HG03095 (cell line): ENCODE measurements around the gene SYNRG.
"Not testable (repeated sequence)": the region's sequence is repeated elsewhere in the genome, so short reads cannot be mapped to it uniquely, and the experiment has no call there.

ENCODE experiments used
- ATAC-seq: cut with Tn5 transposase; IDR thresholded peaks from one replicate; pipeline ENCODE4 v1.9.1; 2021; ENCODE audit warnings: moderate library complexity; ENCODE audit not compliant: unreplicated experiment

The SYNRG gene

DNA sequence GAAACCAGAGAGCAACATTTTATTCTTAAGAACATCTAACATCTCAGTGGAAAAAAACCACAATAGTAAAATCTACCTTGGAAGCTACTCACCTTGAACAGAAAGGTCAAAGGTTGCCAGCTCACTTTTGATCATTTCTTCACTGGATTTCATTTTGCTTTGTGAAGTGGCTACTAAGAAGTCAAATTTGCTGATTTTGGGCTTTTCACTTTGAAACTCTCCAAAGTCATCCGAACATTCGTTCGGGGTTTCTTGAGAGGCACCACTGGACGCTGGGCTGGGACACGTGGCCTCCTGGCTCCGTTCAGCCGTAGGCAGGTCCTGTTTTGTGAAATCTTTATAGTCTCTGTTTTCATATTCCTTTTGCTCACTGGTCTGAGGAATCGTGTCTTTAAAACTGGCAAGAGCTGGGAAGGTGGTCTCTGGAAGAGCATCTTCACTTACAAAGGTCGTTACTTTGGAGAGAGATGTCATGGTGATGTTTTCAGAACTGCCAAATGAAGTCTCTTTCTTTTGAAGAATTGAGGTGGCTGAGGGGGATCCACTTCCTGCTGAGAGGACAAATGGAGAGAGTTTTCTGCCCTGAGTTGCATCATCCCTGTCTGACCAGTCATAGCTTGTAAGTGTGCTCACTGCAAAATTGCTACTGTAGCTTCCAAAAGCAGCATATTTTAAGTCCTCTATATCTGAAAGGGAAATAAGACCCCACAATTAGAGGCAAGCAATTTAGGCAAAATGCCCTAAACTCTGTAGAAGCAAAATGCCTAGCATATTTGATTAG lies 67.1 kb downstream of the SYNRG start:
- no peak for ATAC-seq

- no peak for ATAC-seq
Measured at GRCh38 chr17:37538981-37539659, 70.1 kb downstream of the SYNRG start.

GRCh38 chr17:37535906-37536305 lies 73.3 kb downstream of the SYNRG start:
- ATAC-seq, result no peak

DNA sequence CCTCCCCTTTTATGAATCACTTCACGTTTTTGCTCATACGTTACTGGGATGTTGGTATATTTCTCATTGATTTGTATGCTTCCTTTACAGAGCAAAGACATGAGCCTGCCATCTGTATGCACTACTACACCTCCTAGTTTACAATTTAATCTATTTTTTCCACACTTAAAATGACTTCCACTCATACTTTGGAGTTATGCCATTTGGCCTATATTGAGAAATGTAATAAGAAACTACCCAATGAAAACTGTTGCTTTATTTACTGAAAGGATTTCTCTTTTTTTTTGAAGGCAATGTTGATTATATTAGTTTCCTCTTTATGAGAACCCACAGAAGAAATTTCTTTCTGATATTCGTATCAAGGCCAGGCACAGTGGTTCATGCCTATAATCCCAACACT lies 76.5 kb downstream of the SYNRG start:
- no peak for ATAC-seq

GRCh38 chr17:37530420-37530819 lies 78.8 kb downstream of the SYNRG start:
- ATAC-seq, result no peak

GRCh38 chr17:37527249-37527851 lies 81.9 kb downstream of the SYNRG start:
- no peak for ATAC-seq

GRCh38 chr17:37523715-37524219 lies 85.5 kb downstream of the SYNRG start:
- ATAC-seq, result no peak

DNA sequence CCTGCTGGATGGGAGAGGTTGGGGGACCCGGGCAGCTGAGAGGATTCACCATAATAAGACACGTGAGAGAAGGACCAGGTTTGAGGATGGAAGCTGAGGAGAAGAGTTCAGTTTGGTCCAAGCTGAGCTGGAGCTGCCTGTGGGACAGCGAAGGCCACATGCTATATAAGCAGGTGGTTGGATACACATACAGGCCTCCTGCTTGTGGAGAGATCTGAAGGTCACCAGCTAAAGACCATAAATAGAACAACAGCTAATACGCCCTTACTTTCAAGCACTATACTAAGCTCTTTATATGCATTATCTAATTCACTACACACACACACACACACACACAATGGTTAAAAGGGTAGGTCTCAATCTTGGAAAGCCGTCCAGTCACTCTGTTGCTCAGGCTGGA lies 87.4 kb downstream of the SYNRG start:
- no peak for ATAC-seq

DNA sequence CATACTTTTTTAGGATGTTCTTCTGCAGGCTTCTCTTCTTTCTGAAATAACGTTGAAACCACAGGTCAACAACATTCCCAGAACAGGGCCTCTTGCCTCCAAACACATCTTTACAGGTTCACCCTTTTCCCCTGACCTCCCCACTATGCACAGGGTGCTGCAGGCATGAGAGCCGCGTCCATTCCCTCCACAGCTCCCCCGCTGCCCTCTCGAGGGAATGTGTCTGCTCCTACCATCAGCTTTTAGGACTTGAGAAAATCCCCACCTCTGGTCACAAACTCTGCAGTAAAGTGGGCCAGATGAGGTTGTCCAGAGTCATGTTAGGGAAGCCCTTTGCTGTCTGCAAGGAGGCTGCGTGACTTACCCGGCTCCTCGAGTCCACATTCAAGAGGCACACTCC lies 89.0 kb downstream of the SYNRG start:
- ATAC-seq, result no peak

DNA sequence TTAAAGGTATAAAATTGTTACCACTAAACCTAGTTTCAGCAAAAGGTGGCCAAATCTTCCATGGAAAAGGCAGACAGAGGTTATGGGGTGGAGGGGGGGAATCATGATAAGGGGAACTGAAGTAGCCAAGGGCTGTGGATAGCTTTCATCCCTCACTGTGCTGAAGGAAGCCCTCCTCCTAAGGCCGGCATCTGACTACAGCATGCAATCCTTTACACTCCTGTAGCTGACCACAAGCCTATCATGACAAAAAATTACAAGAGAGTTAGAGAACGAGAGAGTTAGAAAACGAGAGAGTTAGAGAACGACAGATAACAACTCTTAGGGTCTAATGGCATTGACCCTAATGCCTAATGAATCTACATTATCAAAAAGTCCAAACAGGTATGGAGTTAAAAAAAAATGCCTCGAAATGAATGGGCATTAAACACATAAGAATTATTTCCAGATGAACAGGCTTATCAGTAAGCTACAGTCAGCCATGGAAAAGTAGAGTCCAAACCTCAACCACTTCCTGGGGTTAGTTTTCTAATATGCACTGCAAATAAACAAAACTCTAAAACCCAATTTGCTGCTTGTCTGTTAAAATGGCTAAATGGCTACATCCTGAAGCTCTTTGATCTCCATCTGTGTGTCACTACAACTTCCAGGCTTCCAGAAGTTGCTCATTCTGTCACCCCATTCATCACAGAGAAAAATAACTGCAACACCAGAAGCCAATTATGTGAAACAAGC lies 89.8 kb downstream of the SYNRG start:
- no peak for ATAC-seq

DNA sequence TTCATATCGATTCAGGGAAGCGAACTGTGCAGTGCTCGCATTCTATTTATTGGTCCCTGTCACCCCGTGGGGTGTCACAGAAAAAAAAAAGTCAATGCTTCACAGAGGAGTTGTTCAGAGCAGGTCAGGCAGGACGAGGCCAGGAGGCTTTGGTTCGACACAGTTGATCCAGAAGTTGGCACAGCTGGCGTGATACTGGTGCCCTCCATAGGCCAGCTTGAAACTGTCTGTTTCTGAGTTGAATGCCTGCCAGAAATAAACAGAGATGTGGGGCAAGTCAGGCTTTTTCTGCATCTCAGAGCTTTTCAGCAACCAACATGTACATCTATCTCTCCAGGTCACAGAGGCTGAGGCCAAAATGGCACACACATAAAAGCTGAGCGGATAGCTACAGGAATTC lies 90.4 kb downstream of the SYNRG start:
- ATAC-seq, result no peak

- no peak for ATAC-seq
Measured at GRCh38 chr17:37517881-37518280, 91.3 kb downstream of the SYNRG start.

DNA sequence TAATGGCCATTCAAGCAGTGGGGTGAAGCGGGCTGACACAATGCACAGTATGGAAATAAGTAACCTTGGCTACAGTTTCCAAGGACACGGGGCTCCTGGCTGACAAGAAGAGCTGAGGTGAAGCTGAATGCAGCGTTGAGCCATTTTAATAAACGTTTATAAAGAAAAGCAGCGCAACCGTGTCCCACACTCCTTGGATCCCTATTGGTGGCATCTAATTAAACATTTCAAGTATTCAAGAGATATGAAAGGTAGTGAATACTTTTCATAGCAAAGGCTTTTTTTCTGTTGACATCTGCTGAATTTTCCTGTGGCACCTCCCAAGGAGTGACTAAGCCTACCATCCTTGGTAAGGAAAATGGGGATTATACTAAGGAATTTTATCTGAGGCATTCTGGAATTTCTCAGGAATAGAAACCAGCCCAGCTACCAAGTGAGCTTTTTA lies 93.1 kb downstream of the SYNRG start:
- no peak for ATAC-seq

DNA sequence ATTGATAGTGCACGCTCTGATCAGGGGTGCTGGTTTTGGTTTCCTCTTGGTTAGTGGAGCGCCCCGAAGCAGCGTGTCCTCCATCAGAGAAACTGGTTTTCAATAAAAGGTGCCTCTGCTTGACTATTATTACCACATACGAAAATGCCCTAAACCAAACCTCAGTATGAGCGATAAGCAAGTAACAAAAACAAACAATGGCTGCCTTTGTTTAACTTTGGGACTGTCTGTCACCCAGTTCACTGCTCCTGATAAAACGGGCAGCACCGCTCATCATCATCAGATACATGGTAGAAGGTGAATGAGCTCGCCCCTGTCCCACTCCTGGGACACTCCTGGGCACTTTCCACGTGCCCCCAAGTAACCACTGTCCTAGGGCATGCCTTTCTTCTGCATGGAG lies 95.5 kb downstream of the SYNRG start:
- ATAC-seq, result no peak

GRCh38 chr17:37512442-37513068 lies 96.7 kb downstream of the SYNRG start:
- no peak for ATAC-seq

DNA sequence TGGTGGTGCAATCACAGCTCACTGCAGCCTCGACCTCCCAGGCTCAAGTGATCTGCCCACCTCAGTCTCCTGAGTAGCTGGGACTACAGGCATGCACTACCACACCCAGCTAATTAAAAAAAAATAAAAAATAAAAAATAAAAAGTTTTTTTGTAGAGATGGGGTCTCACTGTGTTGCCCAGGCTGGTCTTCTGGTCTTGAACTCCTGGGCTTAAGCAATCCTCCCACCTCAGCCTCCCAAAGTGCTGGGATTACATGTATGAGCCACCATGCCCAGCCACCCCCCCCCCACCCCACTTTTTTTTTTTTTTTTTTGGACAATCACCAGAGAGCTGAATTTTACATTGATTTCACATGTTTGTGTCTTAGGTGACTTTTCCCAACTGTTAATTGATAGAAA lies 97.6 kb downstream of the SYNRG start:
- not testable (repeated sequence) for ATAC-seq

DNA sequence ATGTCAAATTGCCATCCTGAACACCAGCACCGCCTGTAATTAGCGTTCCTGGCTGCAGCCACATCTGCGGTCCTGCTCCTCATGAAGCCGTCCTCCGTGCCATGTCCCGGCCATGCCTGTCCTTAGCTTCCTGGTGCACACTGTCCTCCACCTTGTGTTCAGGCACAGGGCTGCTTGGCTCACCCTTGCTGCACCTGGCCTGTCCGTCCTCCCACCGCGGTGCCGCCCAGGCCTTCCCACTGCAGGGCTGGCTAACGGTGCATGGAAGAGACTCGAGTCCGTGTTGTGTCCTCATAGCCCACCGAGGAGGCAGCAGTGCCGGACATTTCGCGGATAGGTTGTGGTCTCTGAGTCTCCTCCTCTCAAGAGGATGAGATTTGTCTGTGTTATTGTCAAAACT lies 99.2 kb downstream of the SYNRG start:
- ATAC-seq, result no peak

DNA sequence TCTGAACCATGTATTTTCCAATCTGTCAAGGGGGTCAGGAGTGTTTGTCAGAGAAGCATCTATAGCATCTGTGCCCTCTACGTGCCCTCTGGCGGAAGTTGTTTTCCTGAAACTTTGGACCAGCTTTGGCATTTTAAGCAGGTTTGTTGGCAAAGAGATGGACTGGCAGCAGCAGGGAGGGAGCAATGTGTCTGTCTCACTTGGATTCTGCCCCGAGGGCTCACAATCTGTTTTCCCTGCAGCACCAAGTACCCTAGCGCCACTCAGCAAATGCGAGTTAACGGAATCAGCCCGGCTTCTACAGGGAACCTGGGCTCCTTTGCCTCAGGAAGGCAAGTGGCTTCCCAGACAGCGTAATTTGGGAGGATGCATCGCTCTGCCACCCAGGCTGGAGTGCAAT lies 102.1 kb downstream of the SYNRG start:
- ATAC-seq, result no peak

DNA sequence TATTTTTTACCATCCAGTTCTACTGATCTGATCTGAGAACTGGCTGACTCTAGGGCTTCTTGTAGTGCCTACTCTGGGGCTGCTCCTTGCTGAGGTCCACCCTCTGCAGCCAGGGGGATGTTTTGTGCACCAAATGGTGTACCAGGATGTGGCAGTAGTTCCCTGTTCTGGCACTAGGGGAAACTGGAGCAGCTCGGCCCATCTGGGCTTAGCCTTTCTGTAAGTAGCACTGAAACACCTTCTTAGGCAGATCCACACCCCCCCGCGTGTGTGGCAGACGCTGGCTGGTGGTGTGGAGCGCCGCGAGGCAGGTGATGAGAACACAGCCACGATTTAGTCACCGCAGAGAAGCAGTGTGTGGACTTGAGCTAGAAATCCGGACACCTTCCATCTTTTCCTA lies 102.5 kb downstream of the SYNRG start:
- no peak for ATAC-seq

GRCh38 chr17:37505333-37505732 lies 103.9 kb downstream of the SYNRG start:
- no peak for ATAC-seq

DNA sequence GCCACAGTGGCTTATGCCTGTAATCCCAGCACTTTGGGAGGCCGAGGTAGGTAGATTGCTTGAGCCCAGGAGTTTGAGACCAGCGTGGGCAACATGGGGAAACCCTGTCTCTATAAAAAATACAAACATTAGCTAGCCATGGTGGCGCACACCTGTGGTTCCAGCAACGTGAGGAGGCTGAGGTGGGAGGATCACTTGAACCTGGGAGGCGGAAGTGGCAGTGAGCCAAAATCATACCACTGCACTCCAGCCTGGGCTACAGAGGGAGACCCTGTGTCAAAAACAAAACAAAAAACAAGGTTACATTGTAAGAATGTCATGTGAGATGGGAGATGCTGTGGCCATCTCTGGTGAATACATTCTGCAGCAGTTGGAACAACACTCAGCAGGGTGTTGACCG lies 106.1 kb downstream of the SYNRG start:
- ATAC-seq, result no peak
